ENCODE data around the gene PHYHIPL. TPM values are rescaled to one million over a fixed set of nuclear protein-coding genes. Genes with fewer than 3 reads are reported as not detected.
"Not testable (repeated sequence)": the region's sequence is repeated elsewhere in the genome, so short reads cannot be mapped to it uniquely, and the experiment has no call there.

PHYHIPL gene
- total RNA-seq, 4 donors from 2014 or later: 0.32 TPM; not detected in 3

DNA sequence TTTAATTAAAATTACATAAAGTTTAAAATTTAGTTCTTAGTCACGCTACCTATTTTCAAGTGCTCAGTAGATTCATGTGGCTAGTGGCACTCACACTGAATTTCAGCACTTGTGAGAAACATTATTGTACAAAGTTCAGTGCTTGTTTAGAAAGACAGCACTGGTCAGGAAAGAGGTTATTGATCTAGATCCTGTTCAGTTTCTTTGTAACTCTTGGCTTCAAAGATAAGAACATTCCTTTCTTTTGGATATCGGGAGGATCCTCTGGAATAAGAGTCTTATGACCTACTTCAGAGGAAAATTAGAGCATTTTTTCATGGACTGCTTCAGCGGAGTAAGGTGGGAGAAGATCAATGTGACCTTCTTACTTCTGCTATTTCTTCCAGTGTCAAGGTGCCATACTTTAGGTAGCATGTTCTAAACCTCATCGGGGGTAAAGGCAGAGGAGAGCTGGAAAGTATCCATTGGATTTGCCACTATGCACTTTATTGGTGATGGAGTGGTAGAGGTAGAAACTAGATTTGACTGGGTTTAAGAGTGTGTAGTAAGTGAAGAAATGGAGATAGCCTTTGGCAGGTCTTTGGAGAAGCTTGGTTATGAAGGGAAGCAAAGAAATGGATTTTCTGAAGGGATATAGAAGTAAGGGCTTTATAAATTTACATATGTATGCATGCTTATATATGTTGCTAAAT lies 39.9 kb downstream of the PHYHIPL start:
- in situ Hi-C loops (cut with MboI; ENCODE audit: low sequenced_read_pairs in 4 of 4) (loop anchor here in 1 of 4 donors (25.0 kb wide), 1 partner anchor 254 kb away; no protein-coding TSS in a partner anchor), intact Hi-C loops (cut with DNase I; ENCODE audit: low total_unique reads) (no loop called here)
- DNase-seq: no peak
- no peaks in the 10 kb centered on the region for H3K27me3 ChIP-seq
- H3K36me3 ChIP-seq: no peaks in the 10 kb centered on the region
- no peak for ATAC-seq
- H3K9me3 ChIP-seq: no peaks in the 10 kb centered on the region
- no peaks in the 10 kb centered on the region for H3K4me1 ChIP-seq
- no peak for TF ChIP-seq POLR2A (IDR thresholded peaks at IDR 0.05)
- TF ChIP-seq, protein P1, sequence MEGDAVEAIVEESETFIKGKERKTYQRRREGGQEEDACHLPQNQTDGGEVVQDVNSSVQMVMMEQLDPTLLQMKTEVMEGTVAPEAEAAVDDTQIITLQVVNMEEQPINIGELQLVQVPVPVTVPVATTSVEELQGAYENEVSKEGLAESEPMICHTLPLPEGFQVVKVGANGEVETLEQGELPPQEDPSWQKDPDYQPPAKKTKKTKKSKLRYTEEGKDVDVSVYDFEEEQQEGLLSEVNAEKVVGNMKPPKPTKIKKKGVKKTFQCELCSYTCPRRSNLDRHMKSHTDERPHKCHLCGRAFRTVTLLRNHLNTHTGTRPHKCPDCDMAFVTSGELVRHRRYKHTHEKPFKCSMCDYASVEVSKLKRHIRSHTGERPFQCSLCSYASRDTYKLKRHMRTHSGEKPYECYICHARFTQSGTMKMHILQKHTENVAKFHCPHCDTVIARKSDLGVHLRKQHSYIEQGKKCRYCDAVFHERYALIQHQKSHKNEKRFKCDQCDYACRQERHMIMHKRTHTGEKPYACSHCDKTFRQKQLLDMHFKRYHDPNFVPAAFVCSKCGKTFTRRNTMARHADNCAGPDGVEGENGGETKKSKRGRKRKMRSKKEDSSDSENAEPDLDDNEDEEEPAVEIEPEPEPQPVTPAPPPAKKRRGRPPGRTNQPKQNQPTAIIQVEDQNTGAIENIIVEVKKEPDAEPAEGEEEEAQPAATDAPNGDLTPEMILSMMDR (IDR thresholded peaks at IDR 0.05 in 4 of 5, conservative IDR thresholded peaks at IDR 0.05 in 1 of 5): no peak
- no peak overlapping the region for H3K4me3 ChIP-seq
- no peak overlapping the region for H3K27ac ChIP-seq

DNA sequence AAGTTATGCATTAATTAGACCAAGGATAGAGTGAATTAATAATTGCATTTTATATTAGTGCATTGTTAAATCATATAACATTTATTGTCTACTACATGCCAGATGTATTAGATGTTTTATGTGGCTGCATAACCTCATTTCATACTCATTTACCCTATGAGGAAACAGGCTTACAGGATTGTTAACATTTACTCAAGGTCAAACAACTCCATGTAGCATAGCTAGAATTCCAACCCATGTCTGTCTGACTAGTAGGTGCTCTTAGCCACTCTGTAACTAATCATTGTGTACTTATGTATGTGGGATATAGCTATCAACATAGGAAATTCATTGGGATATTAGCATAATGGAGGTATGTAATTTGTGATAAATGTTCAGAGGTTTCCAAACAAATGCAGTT lies 46.3 kb downstream of the PHYHIPL start:
- no peak for TF ChIP-seq POLR2A (IDR thresholded peaks at IDR 0.05)
- TF ChIP-seq, protein P1 (IDR thresholded peaks at IDR 0.05 in 4 of 5, conservative IDR thresholded peaks at IDR 0.05 in 1 of 5): no peak

DNA sequence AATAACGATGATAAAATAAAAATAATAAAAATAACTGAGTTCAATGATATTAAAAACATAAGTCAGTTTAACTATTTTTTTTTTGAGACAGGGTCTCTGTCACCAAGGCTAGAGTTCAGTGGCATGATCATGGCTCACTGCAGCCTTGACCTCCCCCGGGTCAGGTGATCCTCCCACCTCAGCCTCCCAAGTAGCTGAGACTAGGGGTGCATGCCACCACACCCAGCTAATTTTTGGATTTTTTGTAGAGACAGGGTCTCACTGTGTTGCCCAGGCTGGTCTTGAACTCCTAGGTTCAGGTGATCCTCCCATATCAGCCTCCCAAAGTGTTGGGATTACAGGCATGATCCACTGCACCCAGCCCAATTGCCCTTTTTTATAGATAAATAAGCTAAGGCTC lies 47.2 kb downstream of the PHYHIPL start:
- H3K27ac ChIP-seq; H3K4me1 ChIP-seq; H3K36me3 ChIP-seq; DNase-seq; H3K27me3 ChIP-seq; ATAC-seq; H3K9me3 ChIP-seq; intact Hi-C loops (cut with DNase I; ENCODE audit: low total_unique reads); H3K4me3 ChIP-seq: not testable (repeated sequence)
- in situ Hi-C loops (cut with MboI; ENCODE audit: low sequenced_read_pairs in 4 of 4): loop anchor here in 1 of 4 donors (25.0 kb wide), 1 partner anchor 261 kb away; no protein-coding TSS in a partner anchor

More for the DNA sequence above, 46.3 kb downstream of the PHYHIPL start:
- Histone ChIP-seq H3K4me3 (no peak overlapping the region), H3K27me3 (no peaks in the 10 kb centered on the region), H3K27ac (no peak overlapping the region), H3K36me3 (no peaks in the 10 kb centered on the region), H3K9me3 (no peaks in the 10 kb centered on the region), H3K4me1 (no peaks in the 10 kb centered on the region)
- DNase-seq: no peak
- in situ Hi-C loops (cut with MboI; ENCODE audit: low sequenced_read_pairs in 4 of 4): loop anchor here in 1 of 4 donors (25.0 kb wide), 1 partner anchor 260 kb away; no protein-coding TSS in a partner anchor
- intact Hi-C loops (cut with DNase I; ENCODE audit: low total_unique reads): no loop called here
- no peak for ATAC-seq

DNA sequence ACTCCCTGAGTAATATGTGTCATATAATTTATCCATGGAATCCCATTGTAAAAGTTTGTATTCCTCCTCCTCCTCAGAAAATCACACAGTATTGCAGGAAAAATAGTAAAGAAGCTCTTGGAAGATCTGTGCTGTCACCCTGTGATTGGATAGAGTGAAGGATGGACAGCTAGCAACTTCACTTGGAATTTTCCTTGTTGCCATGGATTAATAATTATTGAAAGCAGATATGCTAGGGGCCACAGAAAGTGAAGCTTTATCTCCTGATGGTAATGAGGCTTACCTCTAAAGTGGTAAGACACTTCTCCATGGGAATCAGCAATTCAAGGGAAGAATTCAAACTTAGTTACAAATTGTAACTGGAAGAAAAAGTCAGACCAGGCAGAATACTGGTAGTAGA lies 48.8 kb downstream of the PHYHIPL start:
- ATAC-seq: no peak
- TF ChIP-seq POLR2A (IDR thresholded peaks at IDR 0.05): no peak
- TF ChIP-seq, protein P1 (IDR thresholded peaks at IDR 0.05 in 4 of 5, conservative IDR thresholded peaks at IDR 0.05 in 1 of 5): no peak
- no peak overlapping the region for H3K4me3 ChIP-seq
- intact Hi-C loops (cut with DNase I; ENCODE audit: low total_unique reads) (no loop called here), in situ Hi-C loops (cut with MboI; ENCODE audit: low sequenced_read_pairs in 4 of 4) (loop anchor here (25.0 kb wide), 4 partner anchors 387 to 812 kb away; no protein-coding TSS in a partner anchor)
- no peaks in the 10 kb centered on the region for H3K9me3 ChIP-seq
- H3K36me3 ChIP-seq: no peaks in the 10 kb centered on the region
- no peak for DNase-seq
- H3K27me3 ChIP-seq: no peaks in the 10 kb centered on the region
- no peak overlapping the region for H3K27ac ChIP-seq
- H3K4me1 ChIP-seq: no peaks in the 10 kb centered on the region

DNA sequence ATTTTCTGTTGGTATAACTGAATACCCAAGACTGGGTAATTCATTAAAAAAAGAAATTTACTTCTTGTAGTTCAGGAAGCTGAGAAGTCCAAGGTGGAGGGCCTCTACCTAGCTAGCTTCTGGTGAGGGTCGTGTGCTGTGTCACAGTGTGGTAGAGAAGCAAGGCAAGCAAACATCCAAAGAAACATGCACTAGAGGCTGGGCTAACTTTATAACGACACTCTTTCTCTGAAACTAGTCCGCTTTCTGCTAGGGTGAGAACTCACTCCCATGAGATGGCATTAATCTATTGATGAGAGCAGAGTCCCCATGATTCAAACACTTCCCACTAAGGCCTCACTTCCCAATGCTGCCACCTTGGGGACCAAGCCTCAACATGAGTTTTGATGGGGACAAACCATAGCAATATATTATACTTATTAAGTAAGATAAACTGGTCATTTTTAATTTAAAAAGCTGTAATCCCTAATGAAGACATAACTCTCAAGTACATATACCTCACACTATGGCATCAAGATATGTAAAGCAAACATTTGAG lies 50.8 kb downstream of the PHYHIPL start:
- Histone ChIP-seq H3K4me1 (no peaks in the 10 kb centered on the region), H3K9me3 (no peaks in the 10 kb centered on the region), H3K36me3 (no peaks in the 10 kb centered on the region), H3K27ac (no peak overlapping the region), H3K27me3 (no peaks in the 10 kb centered on the region), H3K4me3 (no peak overlapping the region)
- ATAC-seq: no peak
- DNase-seq: no peak
- intact Hi-C loops (cut with DNase I; ENCODE audit: low total_unique reads) (no loop called here), in situ Hi-C loops (cut with MboI; ENCODE audit: low sequenced_read_pairs in 4 of 4) (loop anchor here (25.0 kb wide), 4 partner anchors 385 to 810 kb away; no protein-coding TSS in a partner anchor)
- TF ChIP-seq POLR2A (IDR thresholded peaks at IDR 0.05): no peak
- TF ChIP-seq, protein P1 (IDR thresholded peaks at IDR 0.05 in 4 of 5, conservative IDR thresholded peaks at IDR 0.05 in 1 of 5): no peak

All from gastrocnemius medialis (tissue), 4 donors.